ENCODE measurements around the gene TTC39A. TPM values are rescaled to one million over a fixed set of nuclear protein-coding genes. Genes with fewer than 3 reads are reported as not detected.

Gene TTC39A
- polyA plus RNA-seq, 1 donor (not counting 4 experiments of a cell fraction or from before 2014, with no cell fraction given) = 1.4 TPM

- peaks cover 53% of the 10 kb centered on the region for H3K4me1 ChIP-seq (ENCODE audit: control insufficient read depth, extremely low read depth, insufficient read depth, low read length)
- no peak overlapping the region for H3K9ac ChIP-seq (ENCODE audit: control insufficient read depth, extremely low read depth, insufficient read depth, low read length)
- dilution Hi-C loops (cut with MboI; ENCODE audit: extremely low pct_ligation_motif_present, low sequenced_read_pairs) = no loop called here
- no peak overlapping the region for H3K27ac ChIP-seq (ENCODE audit: control insufficient read depth, insufficient read depth, low read length)
- no peak for FAIRE-seq
- no peak for TF ChIP-seq EZH2 (IDR thresholded peaks at IDR 0.05; ENCODE audit: low read length)
- TF ChIP-seq CTCF (optimal IDR thresholded peaks at IDR 0.05 in 1 of 3, IDR thresholded peaks at IDR 0.05 in 1 of 3, conservative IDR thresholded peaks at IDR 0.05 in 1 of 3; ENCODE audit: extremely low read depth in 1 of 3, insufficient read depth in 2 of 3, low read length in 3 of 3) = no peak
- H3K27me3 ChIP-seq (ENCODE audit: control insufficient read depth, extremely low read depth, insufficient read depth, low read length) = no peaks in the 10 kb centered on the region
- no peak overlapping the region for H2AFZ ChIP-seq (ENCODE audit: control insufficient read depth, low read length)
- H4K20me1 ChIP-seq (ENCODE audit: control insufficient read depth, extremely low read depth, insufficient read depth, low read length) = no peaks in the 10 kb centered on the region
- no peak overlapping the region for H3K4me2 ChIP-seq (ENCODE audit: control insufficient read depth, extremely low read depth, insufficient read depth, low read depth, low read length)
- H3K36me3 ChIP-seq (ENCODE audit: control insufficient read depth in 2 of 2, extremely low read depth in 1 of 2, insufficient read depth in 2 of 2, low read length in 2 of 2) = peaks cover 3% of the 10 kb centered on the region in 2 experiments
- H3K9me1 ChIP-seq (ENCODE audit: control insufficient read depth, extremely low read depth, insufficient read depth, low read length) = no peaks in the 10 kb centered on the region
- H3K79me2 ChIP-seq (ENCODE audit: control insufficient read depth, insufficient read depth, low read length) = peaks cover 61% of the 10 kb centered on the region
- no peak for DNase-seq (ENCODE audit: low read depth, low spot score)
- no peaks in the 10 kb centered on the region for H3K9me3 ChIP-seq (ENCODE audit: control insufficient read depth, low read depth, low read length)
- no peak overlapping the region for H3K4me3 ChIP-seq (ENCODE audit: control insufficient read depth in 2 of 3, extremely low read depth in 1 of 3, insufficient read depth in 2 of 3, low read depth in 1 of 3, low read length in 3 of 3)
Observed at GRCh38 chr1:51266791-51267190, 63.6 kb downstream of the TTC39A start.

DNA sequence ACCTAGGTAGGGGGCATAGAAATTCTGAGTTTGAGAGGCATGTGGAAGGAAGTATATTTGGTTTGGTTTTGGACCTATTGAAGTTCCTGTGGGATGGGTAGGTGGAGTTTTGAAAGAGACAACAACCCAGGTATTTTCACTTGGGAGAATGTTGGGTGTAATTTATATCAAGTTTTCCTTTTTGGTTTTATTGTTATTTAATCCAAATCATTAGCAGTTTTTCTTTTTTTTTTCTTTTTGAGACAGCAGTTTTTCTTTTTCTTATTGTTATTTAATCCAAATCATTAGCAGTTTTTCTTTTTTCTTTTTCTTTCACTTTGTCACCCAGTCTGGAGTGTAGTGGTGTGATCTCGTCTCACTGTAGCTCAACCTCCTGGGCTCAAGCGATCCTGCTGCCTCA lies 64.2 kb downstream of the TTC39A start:
- dilution Hi-C loops (cut with MboI; ENCODE audit: extremely low pct_ligation_motif_present, low sequenced_read_pairs) = no loop called here
- Histone ChIP-seq H3K27ac (ENCODE audit: control insufficient read depth, insufficient read depth, low read length) (no peak overlapping the region), H3K9me3 (ENCODE audit: control insufficient read depth, low read depth, low read length) (no peaks in the 10 kb centered on the region), H3K4me3 (ENCODE audit: control insufficient read depth in 2 of 3, extremely low read depth in 1 of 3, insufficient read depth in 2 of 3, low read depth in 1 of 3, low read length in 3 of 3) (no peak overlapping the region), H3K36me3 (ENCODE audit: control insufficient read depth in 2 of 2, extremely low read depth in 1 of 2, insufficient read depth in 2 of 2, low read length in 2 of 2) (peaks cover 3% of the 10 kb centered on the region in 2 experiments), H3K4me1 (ENCODE audit: control insufficient read depth, extremely low read depth, insufficient read depth, low read length) (peaks cover 58% of the 10 kb centered on the region), H3K9ac (ENCODE audit: control insufficient read depth, extremely low read depth, insufficient read depth, low read length) (no peak overlapping the region), H3K4me2 (ENCODE audit: control insufficient read depth, extremely low read depth, insufficient read depth, low read depth, low read length) (no peak overlapping the region), H3K27me3 (ENCODE audit: control insufficient read depth, extremely low read depth, insufficient read depth, low read length) (no peaks in the 10 kb centered on the region), H3K79me2 (ENCODE audit: control insufficient read depth, insufficient read depth, low read length) (peaks cover 63% of the 10 kb centered on the region), H3K9me1 (ENCODE audit: control insufficient read depth, extremely low read depth, insufficient read depth, low read length) (no peaks in the 10 kb centered on the region), H2AFZ (ENCODE audit: control insufficient read depth, low read length) (no peak overlapping the region), H4K20me1 (ENCODE audit: control insufficient read depth, extremely low read depth, insufficient read depth, low read length) (no peaks in the 10 kb centered on the region)
- no peak for FAIRE-seq
- DNase-seq (ENCODE audit: low read depth, low spot score) = no peak
- TF ChIP-seq CTCF (optimal IDR thresholded peaks at IDR 0.05 in 1 of 3, IDR thresholded peaks at IDR 0.05 in 1 of 3, conservative IDR thresholded peaks at IDR 0.05 in 1 of 3; ENCODE audit: extremely low read depth in 1 of 3, insufficient read depth in 2 of 3, low read length in 3 of 3) (no peak), EZH2 (IDR thresholded peaks at IDR 0.05; ENCODE audit: low read length) (no peak)

Data from keratinocyte (primary cell).